ENCODE results near the gene FOSB.

FOSB gene

DNA sequence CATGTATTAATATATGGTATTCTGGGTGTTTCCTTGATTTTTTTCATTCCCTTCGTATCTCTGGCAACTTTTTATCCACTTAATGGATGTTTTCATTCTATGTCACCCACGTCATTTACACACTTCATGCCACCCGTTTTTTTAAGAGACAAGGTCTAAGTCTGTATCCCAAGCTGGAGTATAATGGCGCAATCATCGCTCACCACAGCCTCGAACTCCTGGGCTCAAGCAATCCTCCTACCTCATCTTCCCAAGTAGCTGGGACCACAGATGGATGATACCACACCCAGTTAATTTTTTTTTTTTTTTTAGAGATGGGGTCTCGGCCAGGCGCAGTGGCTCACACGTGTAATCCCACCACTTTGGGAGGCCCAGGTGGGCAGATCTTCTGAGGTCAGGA is 36.1 kb downstream of the FOSB start:
- no peak for DNase-seq (ENCODE audit: low spot score)
- TF ChIP-seq CTCF (IDR thresholded peaks at IDR 0.05; ENCODE audit: extremely low read depth, missing control alignments), result no peak

- TF ChIP-seq CTCF (IDR thresholded peaks at IDR 0.05; ENCODE audit: extremely low read depth, missing control alignments), result no peak
- no peak for DNase-seq (ENCODE audit: low spot score)
These were observed 37.6 kb downstream of the FOSB start for GRCh38 chr19:45505151-45505995.

GRCh38 chr19:45505996-45506245 is 38.1 kb downstream of the FOSB start:
- no peak for DNase-seq (ENCODE audit: low spot score)

GRCh38 chr19:45506246-45506988 is 38.6 kb downstream of the FOSB start:
- DNase-seq (ENCODE audit: low spot score), result peak; percentile 94
- peak; percentile 62 for TF ChIP-seq CTCF (IDR thresholded peaks at IDR 0.05; ENCODE audit: extremely low read depth, missing control alignments)

More at GRCh38 chr19:45505996-45506245, 38.1 kb downstream of the FOSB start:
- TF ChIP-seq CTCF (IDR thresholded peaks at IDR 0.05; ENCODE audit: extremely low read depth, missing control alignments), result no peak

- TF ChIP-seq CTCF (IDR thresholded peaks at IDR 0.05; ENCODE audit: extremely low read depth, missing control alignments), result no peak
- DNase-seq (ENCODE audit: low spot score), result peak; percentile 89
These were observed 39.4 kb downstream of the FOSB start, which contains the start of gene VASP for GRCh38 chr19:45506989-45507871. TSS of gene VASP (plus strand) at chr19:45507479. CDS start at chr19:45507772, 293 bp downstream.

DNA sequence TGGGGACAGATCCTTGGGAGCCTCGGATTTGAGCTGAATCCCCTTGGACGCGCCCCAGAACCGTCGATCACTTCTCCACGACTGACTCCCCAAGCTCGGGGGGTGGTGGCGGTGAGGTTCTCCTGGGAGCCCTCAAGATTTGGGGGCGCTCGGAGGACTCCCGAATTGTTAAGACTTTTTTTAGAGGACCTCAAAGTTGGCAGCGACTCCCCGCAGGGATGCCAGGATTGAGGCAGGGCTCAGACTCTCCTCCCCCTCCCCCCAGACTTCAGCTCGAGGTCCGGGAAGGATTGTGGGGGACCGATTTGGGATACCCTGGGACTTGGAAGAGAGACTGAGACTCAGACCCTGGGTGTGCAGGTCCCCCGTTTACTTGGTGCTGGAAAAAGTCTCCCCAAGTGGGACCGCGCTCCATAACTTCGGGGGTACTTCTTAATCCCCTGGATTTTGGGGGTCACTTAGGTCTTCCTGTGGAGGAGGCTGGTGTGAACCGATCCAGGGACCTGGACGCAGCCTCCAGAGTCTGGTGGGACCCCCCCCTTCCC is 40.1 kb downstream of the FOSB start:
- TF ChIP-seq CTCF (IDR thresholded peaks at IDR 0.05; ENCODE audit: extremely low read depth, missing control alignments), result no peak
- no peak for DNase-seq (ENCODE audit: low spot score)
